Left lung (tissue), 10 donors: ENCODE data around the gene UTP15. TPM values are rescaled to one million over a fixed set of nuclear protein-coding genes. Genes with fewer than 3 reads are reported as not detected.

Experiments
- ATAC-seq: fragments of 200-7000 bp; cut with Tn5 transposase; one replicate; pipeline ENCODE4 v1.9.1; 2020; ENCODE audit warnings: moderate library complexity
- DNase-seq, 4 donors: peaks; one replicate each; pipeline ENCODE4 v3.0.0-alpha.2; 2013 to 2020
- H3K27ac ChIP-seq, 2 donors: fragments of 200-600 bp; sonication (generic) in 1 of 2; one replicate each; pipeline versions ENCODE4 v1.5.0 to v1.8.0; 2020 to 2021
- H3K27me3 ChIP-seq, 2 donors: fragments of 200-600 bp; sonication (generic) in 1 of 2; one replicate each; pipeline versions ENCODE4 v1.5.0 to v1.8.0; 2020 to 2021
- H3K36me3 ChIP-seq, 2 donors: fragments of 200-600 bp; sonication (generic) in 1 of 2; one replicate each; pipeline versions ENCODE4 v1.5.0 to v1.8.0; 2020 to 2021
- H3K4me1 ChIP-seq, 2 donors: fragments of 200-600 bp; one replicate each; pipeline ENCODE4 v1.8.0; 2021
- H3K4me3 ChIP-seq, 2 donors: fragments of 200-600 bp; sonication (generic) in 1 of 2; one replicate each; pipeline versions ENCODE4 v1.5.0 to v1.8.0; 2020 to 2021; ENCODE audit warnings: mild to moderate bottlenecking in 1 of 2
- H3K9me3 ChIP-seq, 2 donors: fragments of 200-600 bp; sonication (generic) in 1 of 2; one replicate each; pipeline versions ENCODE4 v1.5.0 to v1.8.0; 2020 to 2021
- CTCF ChIP-seq, 2 donors: fragments of 200-600 bp; sonication (generic) in 1 of 2; IDR thresholded peaks; one replicate each; pipeline versions ENCODE4 v1.5.0 to v1.8.0; 2021; ENCODE audit warnings: antibody characterized with exemption in 2 of 2
- intact Hi-C, 2 donors: fragments of 100-400 bp; cut with DNase I; formaldehyde crosslinking; loops; one replicate each; pipeline versions ENCODE4 v1.11.2 to v1.14.2; 2022
- polyA plus RNA-seq, 6 donors: library from polyadenylated mRNA; unstranded; fragments of 120-200 nt; gene quantifications; one replicate each; pipeline ENCODE4 v1.2.1, GENCODE V29; 2013; ENCODE audit not compliant: insufficient read length in 6 of 6
- total RNA-seq, 2 donors: library from RNA; stranded (reverse); fragmentation: NEBNext Ultra II Directional; extraction: Animal tissue kit (Norgen Biotek cat#: 25700); gene quantifications; one replicate each; pipeline ENCODE4 v1.2.1, GENCODE V29; 2021
- donor health status: DM: no; HTN: yes; CAD: no.
- donor health status: DM: no; HTN: no; CAD: no.

The UTP15 gene
- total and polyA plus RNA-seq, 8 donors = 10.9 to 22.6 (median 17.3) TPM

- no peak overlapping the region for H3K27ac ChIP-seq
- no peaks in the 10 kb centered on the region for H3K36me3 ChIP-seq
- TF ChIP-seq CTCF (IDR thresholded peaks at IDR 0.05) = no peak
- H3K27me3 ChIP-seq = peaks cover 0 to 3% of the 10 kb centered on the region in 2 donors
- H3K4me1 ChIP-seq = no peaks in the 10 kb centered on the region
- DNase-seq = no peak
- no peaks in the 10 kb centered on the region for H3K9me3 ChIP-seq
- no peak for ATAC-seq
- intact Hi-C loops = no loop called here
- H3K4me3 ChIP-seq = no peak overlapping the region
Observed at GRCh38 chr5:73534011-73534644, 31.4 kb upstream of the UTP15 start.

- intact Hi-C loops = no loop called here
- DNase-seq (no peak), ATAC-seq (no peak)
- Histone ChIP-seq H3K27me3 (peaks cover 0 to 3% of the 10 kb centered on the region in 2 donors), H3K4me1 (no peaks in the 10 kb centered on the region), H3K4me3 (no peak overlapping the region), H3K9me3 (no peaks in the 10 kb centered on the region), H3K27ac (no peak overlapping the region), H3K36me3 (no peaks in the 10 kb centered on the region)
- no peak for TF ChIP-seq CTCF (IDR thresholded peaks at IDR 0.05)
Observed at GRCh38 chr5:73534971-73535370, 30.6 kb upstream of the UTP15 start.

- intact Hi-C loops = no loop called here
- no peak for TF ChIP-seq CTCF (IDR thresholded peaks at IDR 0.05)
- no peak overlapping the region for H3K4me3 ChIP-seq
- no peaks in the 10 kb centered on the region for H3K27me3 ChIP-seq
- no peak overlapping the region for H3K27ac ChIP-seq
- no peaks in the 10 kb centered on the region for H3K9me3 ChIP-seq
- no peaks in the 10 kb centered on the region for H3K36me3 ChIP-seq
- no peak for ATAC-seq
- no peak for DNase-seq
- no peaks in the 10 kb centered on the region for H3K4me1 ChIP-seq
Observed at GRCh38 chr5:73539730-73540129, 25.8 kb upstream of the UTP15 start.

GRCh38 chr5:73540192-73540591 lies 25.4 kb upstream of the UTP15 start:
- DNase-seq (no peak), ATAC-seq (no peak)
- H3K4me1 ChIP-seq = no peaks in the 10 kb centered on the region
- no peak overlapping the region for H3K27ac ChIP-seq
- no peak for TF ChIP-seq CTCF (IDR thresholded peaks at IDR 0.05)
- no peaks in the 10 kb centered on the region for H3K36me3 ChIP-seq
- no peak overlapping the region for H3K4me3 ChIP-seq
- intact Hi-C loops = no loop called here
- no peaks in the 10 kb centered on the region for H3K9me3 ChIP-seq
- no peaks in the 10 kb centered on the region for H3K27me3 ChIP-seq

- H3K9me3 ChIP-seq = no peaks in the 10 kb centered on the region
- no peak overlapping the region for H3K4me3 ChIP-seq
- no peak for TF ChIP-seq CTCF (IDR thresholded peaks at IDR 0.05)
- peak overlapping the region; percentile 14 to 62 for H3K27ac ChIP-seq
- H3K4me1 ChIP-seq = no peaks in the 10 kb centered on the region
- ATAC-seq = peak; percentile 42
- H3K27me3 ChIP-seq = no peaks in the 10 kb centered on the region
- H3K36me3 ChIP-seq = no peaks in the 10 kb centered on the region
- intact Hi-C loops = no loop called here
- peak in 1 of 4 donors; percentile 58 for DNase-seq
Observed at GRCh38 chr5:73542020-73542419, 23.5 kb upstream of the UTP15 start.
